ENCODE measurements around the gene DZIP1L.
"Not testable (repeated sequence)": the region's sequence is repeated elsewhere in the genome, so short reads cannot be mapped to it uniquely, and the experiment has no call there.

GRCh38 chr3:138142181-138142580, 26.8 kb upstream of the DZIP1L start:
- TF ChIP-seq CTCF (IDR thresholded peaks at IDR 0.05; ENCODE audit: borderline replicate concordance, extremely low read depth, low read length, poor library complexity, severe bottlenecking); EZH2 (IDR thresholded peaks at IDR 0.05; ENCODE audit: borderline replicate concordance, low read depth, low read length, severe bottlenecking): not testable (repeated sequence)

Data from DND-41 (cell line).